ENCODE data around the gene XBP1. TPM values are rescaled to one million over a fixed set of nuclear protein-coding genes. Genes with fewer than 3 reads are reported as not detected.
"Not testable (repeated sequence)": the region's sequence is repeated elsewhere in the genome, so short reads cannot be mapped to it uniquely, and the experiment has no call there.

The XBP1 gene
- total RNA-seq, 8 experiments from 2014 or later: 48.5 to 253 (median 99.5) TPM

- no peak overlapping the region for H3K27ac ChIP-seq
- 9 to 90% (median 44%) methylated on average over 2 to 12 of the region's 12 CpGs for WGBS, 10 experiments
- no peaks in the 10 kb centered on the region for H3K4me1 ChIP-seq (replicated peaks in 1 of 2)
- in situ Hi-C loops (cut with MboI; ENCODE audit: low pct_unique_long_range_greater_than_20kb in 2 of 9, low sequenced_read_pairs in 9 of 9, unreplicated experiment in 9 of 9): loop anchor here in 3 of 9 experiments (10.0 to 25.0 kb wide), 2 partner anchors 217 to 225 kb away; no protein-coding TSS in a partner anchor
- H3K4me3 ChIP-seq: no peak overlapping the region
- peak; percentile 48 to 93 (median 66) for ATAC-seq (replicated peaks in 6 of 8)
Measured at GRCh38 chr22:28829358-28830181, 29.2 kb upstream of the XBP1 start.

- ATAC-seq (replicated peaks in 6 of 8): no peak
- 76 to 100% (median 91%) methylated on average over 2 to 7 of the region's 7 CpGs; no CpG with 5 or more reads in 3 of the 10 experiments for WGBS, 10 experiments
- Histone ChIP-seq H3K4me1 (replicated peaks in 1 of 2) (peaks cover 14 to 15% of the 10 kb centered on the region in 2 donors), H3K27ac (no peak overlapping the region), H3K4me3 (no peak overlapping the region)
- in situ Hi-C loops (cut with MboI; ENCODE audit: low pct_unique_long_range_greater_than_20kb in 2 of 9, low sequenced_read_pairs in 9 of 9, unreplicated experiment in 9 of 9): loop anchor here in 3 of 9 experiments (10.0 to 25.0 kb wide), 2 partner anchors 215 to 222 kb away; no protein-coding TSS in a partner anchor
Measured at GRCh38 chr22:28826921-28827320, 26.6 kb upstream of the XBP1 start.

- H3K27ac ChIP-seq; H3K4me3 ChIP-seq; ATAC-seq (replicated peaks in 6 of 8): not testable (repeated sequence)
- peaks cover 14 to 15% of the 10 kb centered on the region in 2 donors for H3K4me1 ChIP-seq (replicated peaks in 1 of 2)
- in situ Hi-C loops (cut with MboI; ENCODE audit: low pct_unique_long_range_greater_than_20kb in 2 of 9, low sequenced_read_pairs in 9 of 9, unreplicated experiment in 9 of 9): loop anchor here in 3 of 9 experiments (10.0 to 25.0 kb wide), 2 partner anchors 214 to 222 kb away; no protein-coding TSS in a partner anchor
- no CpG with 5 or more reads among the region's 4 CpGs for WGBS, 10 experiments
Measured at GRCh38 chr22:28826430-28826829, 26.1 kb upstream of the XBP1 start.

GRCh38 chr22:28824455-28824854 lies 24.1 kb upstream of the XBP1 start:
- WGBS, 10 experiments: 73 to 100% (median 98%) methylated on average over 1 to 9 of the region's 9 CpGs; no CpG with 5 or more reads in 4 of the 10 experiments
- peaks cover 14 to 15% of the 10 kb centered on the region in 2 donors for H3K4me1 ChIP-seq (replicated peaks in 1 of 2)
- in situ Hi-C loops (cut with MboI; ENCODE audit: low pct_unique_long_range_greater_than_20kb in 2 of 9, low sequenced_read_pairs in 9 of 9, unreplicated experiment in 9 of 9): loop anchor here in 2 of 9 experiments (10.0 to 25.0 kb wide), 2 partner anchors 220 to 787 kb away; no protein-coding TSS in a partner anchor
- H3K27ac ChIP-seq; H3K4me3 ChIP-seq; ATAC-seq (replicated peaks in 6 of 8): not testable (repeated sequence)

GRCh38 chr22:28822930-28823551 lies 22.7 kb upstream of the XBP1 start:
- in situ Hi-C loops (cut with MboI; ENCODE audit: low pct_unique_long_range_greater_than_20kb in 2 of 9, low sequenced_read_pairs in 9 of 9, unreplicated experiment in 9 of 9): loop anchor here in 2 of 9 experiments (10.0 to 25.0 kb wide), 2 partner anchors 218 to 786 kb away; no protein-coding TSS in a partner anchor
- Histone ChIP-seq H3K4me3 (no peak overlapping the region), H3K27ac (peak overlapping the region; percentile 6 to 86), H3K4me1 (replicated peaks in 1 of 2) (peaks cover 14 to 24% of the 10 kb centered on the region in 2 donors)
- ATAC-seq (replicated peaks in 6 of 8): peak in 5 of 8 experiments; percentile 71 to 92 (median 79)
- 7 to 65% (median 44%) methylated on average over 2 to 4 of the region's 4 CpGs; no CpG with 5 or more reads in 3 of the 10 experiments for WGBS, 10 experiments

- in situ Hi-C loops (cut with MboI; ENCODE audit: low pct_unique_long_range_greater_than_20kb in 2 of 9, low sequenced_read_pairs in 9 of 9, unreplicated experiment in 9 of 9): loop anchor here in 2 of 9 experiments (10.0 to 25.0 kb wide), 2 partner anchors 217 to 784 kb away; no protein-coding TSS in a partner anchor
- ATAC-seq (replicated peaks in 6 of 8): no peak
- Histone ChIP-seq H3K4me3 (no peak overlapping the region), H3K4me1 (replicated peaks in 1 of 2) (peaks cover 14 to 24% of the 10 kb centered on the region in 2 donors), H3K27ac (no peak overlapping the region)
- 80 to 100% (median 100%) methylated on average over 1 of the region's 1 CpG; no CpG with 5 or more reads in 7 of the 10 experiments for WGBS, 10 experiments
Measured at GRCh38 chr22:28821452-28821851, 21.1 kb upstream of the XBP1 start.

- Histone ChIP-seq H3K27ac (no peak overlapping the region), H3K4me1 (replicated peaks in 1 of 2) (peaks cover 14 to 24% of the 10 kb centered on the region in 2 donors), H3K4me3 (no peak overlapping the region)
- in situ Hi-C loops (cut with MboI; ENCODE audit: low pct_unique_long_range_greater_than_20kb in 2 of 9, low sequenced_read_pairs in 9 of 9, unreplicated experiment in 9 of 9): loop anchor here in 2 of 9 experiments (10.0 to 25.0 kb wide), 2 partner anchors 216 to 784 kb away; no protein-coding TSS in a partner anchor
- WGBS, 10 experiments: 60 to 100% (median 90%) methylated on average over 1 to 2 of the region's 2 CpGs; no CpG with 5 or more reads in 4 of the 10 experiments
- no peak for ATAC-seq (replicated peaks in 6 of 8)
Measured at GRCh38 chr22:28820885-28821284, 20.5 kb upstream of the XBP1 start.

DNA sequence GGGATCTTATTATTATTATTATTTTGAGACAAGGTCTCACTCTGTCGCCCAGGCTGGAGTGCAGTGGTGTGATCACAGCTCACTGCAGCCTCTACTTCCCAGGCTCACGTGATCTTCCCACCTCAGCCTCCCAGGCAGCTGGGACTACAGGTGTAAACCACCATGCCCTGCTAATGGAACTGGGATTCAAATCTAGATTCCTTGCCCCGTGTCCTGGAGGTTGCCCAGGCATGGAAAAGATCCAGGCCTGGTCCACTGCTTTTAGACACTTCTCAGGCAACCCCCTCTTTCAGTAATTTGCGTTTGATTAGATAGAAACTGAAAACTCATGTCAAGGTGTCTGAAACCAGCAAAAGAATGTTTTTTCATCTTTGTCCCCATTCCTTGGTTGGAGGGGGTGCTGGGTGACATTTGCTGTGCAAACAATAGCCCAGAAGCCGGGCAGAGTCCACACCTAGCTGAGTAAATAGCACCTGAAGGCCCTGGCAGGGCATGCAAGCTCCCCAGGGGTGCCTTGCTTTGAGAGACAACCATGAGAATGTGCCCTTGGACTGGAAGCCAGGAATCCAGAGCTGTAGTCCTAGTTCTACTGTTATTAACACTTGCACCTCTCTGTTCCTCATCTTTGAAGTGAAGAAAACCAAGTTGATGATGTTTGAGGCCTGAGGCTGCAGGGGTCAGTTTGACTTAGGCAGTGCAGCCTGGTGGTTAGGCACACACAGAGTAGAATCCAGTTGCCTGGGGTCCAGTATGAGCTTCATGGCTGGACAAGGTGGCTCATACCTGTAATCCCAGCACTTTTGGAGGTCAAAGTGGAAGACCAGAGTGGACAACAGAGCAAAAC lies 19.1 kb upstream of the XBP1 start:
- in situ Hi-C loops (cut with MboI; ENCODE audit: low pct_unique_long_range_greater_than_20kb in 2 of 9, low sequenced_read_pairs in 9 of 9, unreplicated experiment in 9 of 9): loop anchor here in 2 of 9 experiments (10.0 to 25.0 kb wide), 2 partner anchors 215 to 782 kb away; no protein-coding TSS in a partner anchor
- no peak overlapping the region for H3K27ac ChIP-seq
- no peak for ATAC-seq (replicated peaks in 6 of 8)
- H3K4me3 ChIP-seq: no peak overlapping the region
- peaks cover 14 to 24% of the 10 kb centered on the region in 2 donors for H3K4me1 ChIP-seq (replicated peaks in 1 of 2)
- 60 to 94% (median 91%) methylated on average over 1 to 3 of the region's 5 CpGs; no CpG with 5 or more reads in 2 of the 10 experiments for WGBS, 10 experiments

DNA sequence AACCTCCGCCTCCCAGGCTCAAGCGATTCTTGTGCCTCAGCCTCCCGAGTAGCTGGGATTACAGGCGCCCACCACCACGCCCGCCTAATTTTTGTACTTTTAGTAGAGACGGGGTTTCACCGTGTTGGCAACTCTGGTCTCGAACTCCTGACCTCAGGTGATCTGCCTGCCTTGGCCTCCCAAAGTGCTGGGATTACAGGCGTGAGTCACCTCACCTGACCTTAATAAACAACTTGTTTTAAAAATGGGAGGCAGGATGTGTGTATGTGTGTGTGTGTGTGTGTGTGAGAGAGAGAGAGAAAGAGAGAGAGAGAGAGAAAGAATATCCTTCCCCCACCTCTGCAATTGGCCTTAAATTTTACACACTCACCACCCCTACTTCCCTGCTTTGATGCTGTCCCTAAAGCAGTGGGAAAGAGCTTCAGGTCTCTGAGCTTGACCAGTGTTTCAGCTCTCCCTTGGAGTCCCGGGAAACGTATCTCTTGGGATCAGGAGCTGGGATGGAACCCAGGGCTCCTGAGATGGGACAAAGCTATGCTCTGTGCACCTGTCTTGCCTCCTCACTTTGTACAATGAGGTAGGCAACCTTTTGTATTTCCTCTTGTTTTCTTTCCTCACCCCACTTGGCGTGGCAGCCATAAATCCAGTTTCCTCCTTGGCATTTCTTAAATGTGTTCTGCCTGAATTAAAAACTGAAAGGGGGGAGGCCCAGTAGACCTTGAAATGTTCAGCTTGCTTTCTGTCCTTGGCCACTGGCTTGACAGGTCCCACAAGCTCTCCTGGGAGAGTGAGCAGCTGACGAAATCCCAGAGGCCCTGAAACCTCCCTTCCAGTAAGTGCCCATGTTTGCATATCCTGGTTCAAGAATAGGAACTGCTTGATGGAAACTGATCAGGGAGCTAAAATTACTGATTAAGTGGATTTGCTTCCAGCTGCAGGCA lies 17.8 kb upstream of the XBP1 start:
- in situ Hi-C loops (cut with MboI; ENCODE audit: low pct_unique_long_range_greater_than_20kb in 2 of 9, low sequenced_read_pairs in 9 of 9, unreplicated experiment in 9 of 9): loop anchor here in 1 of 9 experiments (25.0 kb wide), 1 partner anchor 781 kb away; no protein-coding TSS in a partner anchor

DNA sequence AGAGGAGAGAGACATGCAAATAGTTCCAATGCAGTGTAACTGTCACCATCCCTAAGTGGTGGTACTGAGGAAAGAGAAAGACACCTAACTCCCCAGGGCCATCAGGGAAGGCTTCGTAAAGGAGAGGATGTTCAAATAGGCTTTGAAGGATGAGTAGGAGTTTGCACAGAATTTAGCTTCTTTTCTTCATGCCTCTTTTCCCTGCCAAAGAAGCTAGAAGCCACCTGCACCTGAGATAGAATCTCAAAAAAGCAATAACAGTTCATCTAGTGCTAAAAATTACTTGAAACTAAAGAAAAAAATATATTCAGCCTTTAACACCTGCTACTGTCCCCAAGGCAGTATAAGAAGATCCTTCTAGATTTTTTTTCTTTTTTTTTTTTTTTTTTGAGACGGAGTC lies 16.7 kb upstream of the XBP1 start:
- no peak overlapping the region for H3K27ac ChIP-seq
- peaks cover 4 to 14% of the 10 kb centered on the region in 2 donors for H3K4me1 ChIP-seq (replicated peaks in 1 of 2)
- no peak for ATAC-seq (replicated peaks in 6 of 8)
- in situ Hi-C loops (cut with MboI; ENCODE audit: low pct_unique_long_range_greater_than_20kb in 2 of 9, low sequenced_read_pairs in 9 of 9, unreplicated experiment in 9 of 9): loop anchor here in 1 of 9 experiments (25.0 kb wide), 1 partner anchor 780 kb away; no protein-coding TSS in a partner anchor
- no peak overlapping the region for H3K4me3 ChIP-seq
- 40 to 100% (median 92%) methylated on average over 1 to 2 of the region's 2 CpGs; no CpG with 5 or more reads in 1 of the 10 experiments for WGBS, 10 experiments

More for the DNA sequence above, 17.8 kb upstream of the XBP1 start:
- peak in 7 of 8 experiments; percentile 8 to 93 (median 49) for ATAC-seq (replicated peaks in 6 of 8)
- H3K27ac ChIP-seq: peak overlapping the region in 1 of 2 donors; percentile 13
- 40 to 100% (median 83%) methylated on average over 1 to 13 of the region's 14 CpGs for WGBS, 10 experiments
- no peak overlapping the region for H3K4me3 ChIP-seq
- peaks cover 9 to 18% of the 10 kb centered on the region in 2 donors for H3K4me1 ChIP-seq (replicated peaks in 1 of 2)

DNA sequence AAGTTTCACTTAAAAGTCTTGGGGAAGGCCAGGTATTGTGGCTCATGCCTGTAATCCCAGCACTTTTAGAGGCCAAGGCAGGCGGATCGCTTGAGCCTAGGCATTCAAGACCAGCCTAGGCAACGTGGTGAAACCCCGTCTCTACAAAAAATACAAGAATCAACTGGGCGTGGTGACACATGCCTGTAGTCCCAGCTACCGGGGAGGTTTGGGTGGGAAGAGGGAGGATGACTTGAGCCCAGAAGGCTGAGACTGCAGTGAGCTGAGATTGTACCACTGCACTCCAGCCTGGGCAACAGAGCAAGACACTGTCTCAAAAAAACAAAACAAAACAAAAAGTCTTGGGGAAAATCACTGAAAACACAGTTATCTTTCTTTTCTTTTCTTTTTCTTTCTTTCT lies 15.4 kb upstream of the XBP1 start:
- ATAC-seq (replicated peaks in 6 of 8): no peak
- Histone ChIP-seq H3K4me3 (no peak overlapping the region), H3K27ac (no peak overlapping the region), H3K4me1 (replicated peaks in 1 of 2) (peaks cover 4 to 14% of the 10 kb centered on the region in 2 donors)
- 68 to 100% (median 94%) methylated on average over 1 to 4 of the region's 6 CpGs; no CpG with 5 or more reads in 1 of the 10 experiments for WGBS, 10 experiments
- in situ Hi-C loops (cut with MboI; ENCODE audit: low pct_unique_long_range_greater_than_20kb in 2 of 9, low sequenced_read_pairs in 9 of 9, unreplicated experiment in 9 of 9): loop anchor here in 1 of 9 experiments (25.0 kb wide), 1 partner anchor 778 kb away; no protein-coding TSS in a partner anchor

Data from motor neuron (in vitro differentiated cells).